Ishikawa (cell line): ENCODE data around the gene SPDYE3.

ENCODE experiments used
- CEBPB ChIP-seq: IDR thresholded peaks from 2 replicates; pipeline ENCODE4 v1.6.1; 2012
- CREB1 ChIP-seq: IDR thresholded peaks from 2 replicates; pipeline ENCODE4 v1.6.1; 2012; ENCODE audit warnings: low read depth
- EGR1 ChIP-seq: IDR thresholded peaks from 2 replicates; pipeline ENCODE4 v1.6.1; 2012
- EP300 ChIP-seq: IDR thresholded peaks from 2 replicates; pipeline ENCODE4 v1.6.1; 2012; ENCODE audit warnings: borderline replicate concordance
- FOXM1 ChIP-seq: IDR thresholded peaks from 2 replicates; pipeline ENCODE4 v1.6.1; 2012; ENCODE audit warnings: low read depth, borderline replicate concordance
- NFIC ChIP-seq: IDR thresholded peaks from 2 replicates; pipeline ENCODE4 v1.6.1; 2012
- RAD21 ChIP-seq: IDR thresholded peaks from 2 replicates; pipeline ENCODE4 v1.6.1; 2012; ENCODE audit warnings: low read depth
- REST ChIP-seq: IDR thresholded peaks from 2 replicates; pipeline ENCODE4 v1.6.1; 2012; ENCODE audit warnings: low read depth, mild to moderate bottlenecking
- TAF1 ChIP-seq: IDR thresholded peaks from 2 replicates; pipeline ENCODE4 v1.6.1; 2012; ENCODE audit warnings: low read depth, mild to moderate bottlenecking
- TCF12 ChIP-seq: IDR thresholded peaks from 2 replicates; pipeline ENCODE4 v1.6.1; 2012; ENCODE audit warnings: low read depth
- TEAD4 ChIP-seq: IDR thresholded peaks from 2 replicates; pipeline ENCODE4 v1.6.1; 2012
- USF1 ChIP-seq: IDR thresholded peaks from 2 replicates; pipeline ENCODE4 v1.6.1; 2012
- YY1 ChIP-seq: IDR thresholded peaks from 2 replicates; pipeline ENCODE4 v1.6.1; 2012; ENCODE audit warnings: low read depth
- ZBTB7A ChIP-seq: IDR thresholded peaks from 2 replicates; pipeline ENCODE4 v1.6.1; 2012; ENCODE audit warnings: low read depth
- TF ChIP-seq, protein P1 (sequence below): IDR thresholded peaks from 2 replicates; pipeline ENCODE4 v1.6.1; 2012

SPDYE3 gene

DNA sequence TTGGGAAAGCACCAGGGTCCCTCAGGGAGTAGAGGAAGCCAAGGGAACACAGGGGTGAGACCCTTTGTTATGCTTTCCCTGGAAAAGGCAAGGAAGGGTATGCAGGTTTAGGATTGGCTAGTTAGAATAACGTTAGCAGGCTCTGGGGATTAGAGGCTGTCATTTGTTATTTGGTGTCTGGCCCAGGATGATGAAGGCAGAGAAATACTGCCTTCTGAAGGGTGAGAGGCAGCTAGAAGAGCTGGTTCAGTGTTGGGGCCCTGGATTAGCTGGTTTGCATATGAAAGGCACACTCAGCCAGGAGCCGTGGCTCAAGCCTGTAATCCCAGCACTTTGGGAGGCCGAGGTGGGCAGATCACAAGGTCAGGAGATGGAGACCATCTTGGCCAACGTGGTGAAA is 62.8 kb downstream of the SPDYE3 start:
- TF ChIP-seq TCF12 (no peak), TEAD4 (no peak), CEBPB (no peak), CREB1 (no peak), TAF1 (no peak), EP300 (no peak), RAD21 (no peak), REST (no peak), ZBTB7A (no peak)
- TF ChIP-seq, protein P1, sequence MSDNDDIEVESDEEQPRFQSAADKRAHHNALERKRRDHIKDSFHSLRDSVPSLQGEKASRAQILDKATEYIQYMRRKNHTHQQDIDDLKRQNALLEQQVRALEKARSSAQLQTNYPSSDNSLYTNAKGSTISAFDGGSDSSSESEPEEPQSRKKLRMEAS: no peak

GRCh38 chr7:100370746-100371145 is 63.2 kb downstream of the SPDYE3 start:
- TF ChIP-seq YY1 (no peak), EGR1 (no peak), NFIC (no peak), CREB1 (no peak), CEBPB (no peak), TAF1 (no peak), USF1 (no peak), RAD21 (no peak), ZBTB7A (no peak), EP300 (no peak)

GRCh38 chr7:100371561-100372171 is 64.2 kb downstream of the SPDYE3 start:
- TF ChIP-seq EGR1: no peak
- no peak for TF ChIP-seq NFIC
- TF ChIP-seq USF1: no peak
- TF ChIP-seq RAD21: no peak
- TF ChIP-seq YY1: no peak
- TF ChIP-seq TCF12: no peak
- no peak for TF ChIP-seq CEBPB
- TF ChIP-seq TAF1: no peak
- TF ChIP-seq, protein P1: no peak
- no peak for TF ChIP-seq ZBTB7A
- no peak for TF ChIP-seq EP300
- no peak for TF ChIP-seq FOXM1
- TF ChIP-seq REST: no peak
- TF ChIP-seq TEAD4: no peak
- TF ChIP-seq CREB1: no peak
